Panc1 (cell line): ENCODE results near the gene SPARC. TPM values are rescaled to one million over a fixed set of nuclear protein-coding genes. Genes with fewer than 3 reads are reported as not detected.

Source experiments
- ATAC-seq: fragments of 200-7000 bp; cut with Tn5 transposase; 2 replicates; pipeline ENCODE4 v1.9.1; 2020; ENCODE audit warnings: mild to moderate bottlenecking, moderate library complexity
- BruUV-seq: library from RNA; stranded (reverse); fragments of 400-500 nt; replicated peaks from 2 replicates; lab custom pipeline; 2021; lab: Mats Ljungman, UMichigan
- CTCF ChIA-PET: fragments of 300-600 bp; sonication (Branson Sonifier 250); formaldehyde crosslinking; loops from one replicate; lab custom pipeline; 2022; ENCODE audit warnings: antibody characterized with exemption; lab: Charles Lee
- POLR2A ChIA-PET: fragments of 300-600 bp; sonication (Branson Sonifier 250); formaldehyde crosslinking; loops from one replicate; lab custom pipeline; 2022; ENCODE audit warnings: antibody characterized with exemption; lab: Charles Lee
- DNase-seq: peaks from one replicate; pipeline ENCODE4 v3.0.0-alpha.2; 2010; ENCODE audit warnings: low read depth, low spot score
- H3K27ac ChIP-seq: 2 replicates; pipeline ENCODE4 v1.5.1; 2011; ENCODE audit warnings: mild to moderate bottlenecking, low read length, inconsistent platforms
- H3K27me3 ChIP-seq: fragments of 200-500 bp; sonication (Bioruptor generic); 2 replicates; pipeline ENCODE4 v1.6.0; 2014; ENCODE audit warnings: low read length, inconsistent platforms; ENCODE audit not compliant: control insufficient read depth, insufficient read depth
- H3K36me3 ChIP-seq: fragments of 200-500 bp; sonication (Bioruptor generic); 2 replicates; pipeline ENCODE4 v1.5.1; 2014; ENCODE audit warnings: inconsistent platforms, mild to moderate bottlenecking, low read length, moderate library complexity; ENCODE audit not compliant: control insufficient read depth, insufficient read depth
- H3K4me1 ChIP-seq: 2 replicates; pipeline ENCODE4 v1.5.1; 2011; ENCODE audit warnings: inconsistent platforms, mild to moderate bottlenecking, low read length, moderate library complexity; ENCODE audit not compliant: control insufficient read depth, insufficient read depth
- H3K4me3 ChIP-seq, 2 experiments: 2 replicates each; pipeline ENCODE4 v1.5.1; 2011 to 2012; ENCODE audit warnings: low read depth in 2 of 2, low read length in 2 of 2, mild to moderate bottlenecking in 2 of 2, inconsistent platforms in 1 of 2, moderate library complexity in 1 of 2
- H3K9me3 ChIP-seq: fragments of 200-500 bp; sonication (Bioruptor generic); 2 replicates; pipeline ENCODE4 v1.5.1; 2014; ENCODE audit warnings: low read depth, mild to moderate bottlenecking, inconsistent platforms, low read length, moderate library complexity; ENCODE audit not compliant: control insufficient read depth, insufficient read depth
- POLR2AphosphoS5 ChIP-seq: IDR thresholded peaks from 2 replicates; pipeline ENCODE4 v1.6.1; 2012; ENCODE audit warnings: mild to moderate bottlenecking, low read depth, low read length, moderate library complexity
- SIN3A ChIP-seq: IDR thresholded peaks from 2 replicates; pipeline ENCODE4 v1.6.1; 2012; ENCODE audit warnings: low read depth, mild to moderate bottlenecking, low read length, moderate library complexity, borderline replicate concordance; ENCODE audit not compliant: insufficient read depth
- TCF7L2 ChIP-seq: IDR thresholded peaks from 2 replicates; pipeline ENCODE4 v1.6.1; 2011; ENCODE audit warnings: mild to moderate bottlenecking, low read depth, low read length, inconsistent platforms
- in situ Hi-C: cut with HindIII; loops from 2 replicates; pipeline ENCODE4 v1.10.0; 2016; ENCODE audit warnings: low sequenced_read_pairs, low pct_unique_long_range_greater_than_20kb
- intact Hi-C: fragments of 100-400 bp; cut with micrococcal nuclease; formaldehyde crosslinking; loops from one replicate; pipeline ENCODE4 v1.10.0; 2022; ENCODE audit not compliant: unreplicated experiment
- total RNA-seq: library from RNA; stranded (reverse); gene quantifications from one replicate; pipeline ENCODE4 v1.2.1, GENCODE V29; 2021; ENCODE audit not compliant: unreplicated experiment
- TF ChIP-seq, protein P1 (sequence below): fragments of 450-650 bp; IDR thresholded peaks from 2 replicates; pipeline ENCODE4 v1.5.1; 2017; ENCODE audit warnings: mild to moderate bottlenecking
- TF ChIP-seq, protein P2 (sequence below), 2 experiments: IDR thresholded peaks; 2 replicates each; pipeline ENCODE4 v1.6.1; 2011 to 2012; ENCODE audit warnings: low read depth in 2 of 2, control low read depth in 1 of 2, low read length in 1 of 2, mild to moderate bottlenecking in 1 of 2, moderate library complexity in 1 of 2; ENCODE audit not compliant: insufficient read depth in 1 of 2

Gene SPARC
- total RNA-seq, 1 experiment from 2014 or later = 228 TPM

DNA sequence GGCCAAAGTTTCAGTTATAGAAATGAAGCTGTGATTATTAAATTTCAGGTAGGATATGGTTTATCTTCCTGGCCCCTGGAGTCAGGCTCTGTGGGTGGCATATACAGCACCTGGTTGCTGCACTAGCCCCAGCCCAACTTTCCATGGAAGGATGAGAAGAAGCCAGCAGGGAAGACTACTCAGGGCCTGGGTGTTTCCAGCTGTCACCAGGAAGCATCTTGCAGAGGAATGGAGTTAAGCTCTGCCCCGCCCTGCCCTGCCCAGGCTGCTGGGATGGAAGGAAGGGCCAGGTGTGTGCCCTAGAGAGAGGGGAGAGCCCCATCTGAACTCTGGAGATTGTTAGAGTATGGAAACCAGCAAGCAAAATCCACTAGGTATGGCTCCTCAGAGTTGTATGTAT is 52.8 kb downstream of the SPARC start:
- no peak overlapping the region for H3K4me3 ChIP-seq

DNA sequence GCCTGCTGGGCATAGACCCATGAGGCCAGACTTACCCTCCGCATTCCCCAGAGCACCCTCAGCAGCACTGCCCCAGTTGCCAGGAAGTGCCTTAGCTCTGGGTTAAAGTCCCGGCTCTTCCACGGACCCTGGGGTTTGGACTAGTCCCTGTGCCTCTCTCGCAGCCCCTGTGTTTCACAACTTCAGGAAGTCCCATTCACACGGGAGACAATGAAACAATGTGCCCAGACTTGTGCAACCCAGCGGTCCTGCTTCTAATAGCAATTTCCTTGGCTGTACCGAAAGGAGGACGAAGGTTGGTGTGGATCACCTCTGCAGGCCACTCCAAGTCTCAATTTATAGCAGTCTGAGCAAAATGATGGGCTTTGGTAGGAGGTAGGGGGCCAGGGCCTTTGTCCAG is 53.8 kb downstream of the SPARC start:
- no peak for TF ChIP-seq POLR2AphosphoS5
- TF ChIP-seq, protein P1, sequence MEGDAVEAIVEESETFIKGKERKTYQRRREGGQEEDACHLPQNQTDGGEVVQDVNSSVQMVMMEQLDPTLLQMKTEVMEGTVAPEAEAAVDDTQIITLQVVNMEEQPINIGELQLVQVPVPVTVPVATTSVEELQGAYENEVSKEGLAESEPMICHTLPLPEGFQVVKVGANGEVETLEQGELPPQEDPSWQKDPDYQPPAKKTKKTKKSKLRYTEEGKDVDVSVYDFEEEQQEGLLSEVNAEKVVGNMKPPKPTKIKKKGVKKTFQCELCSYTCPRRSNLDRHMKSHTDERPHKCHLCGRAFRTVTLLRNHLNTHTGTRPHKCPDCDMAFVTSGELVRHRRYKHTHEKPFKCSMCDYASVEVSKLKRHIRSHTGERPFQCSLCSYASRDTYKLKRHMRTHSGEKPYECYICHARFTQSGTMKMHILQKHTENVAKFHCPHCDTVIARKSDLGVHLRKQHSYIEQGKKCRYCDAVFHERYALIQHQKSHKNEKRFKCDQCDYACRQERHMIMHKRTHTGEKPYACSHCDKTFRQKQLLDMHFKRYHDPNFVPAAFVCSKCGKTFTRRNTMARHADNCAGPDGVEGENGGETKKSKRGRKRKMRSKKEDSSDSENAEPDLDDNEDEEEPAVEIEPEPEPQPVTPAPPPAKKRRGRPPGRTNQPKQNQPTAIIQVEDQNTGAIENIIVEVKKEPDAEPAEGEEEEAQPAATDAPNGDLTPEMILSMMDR = no peak
- TF ChIP-seq SIN3A = no peak
- TF ChIP-seq, protein P2, sequence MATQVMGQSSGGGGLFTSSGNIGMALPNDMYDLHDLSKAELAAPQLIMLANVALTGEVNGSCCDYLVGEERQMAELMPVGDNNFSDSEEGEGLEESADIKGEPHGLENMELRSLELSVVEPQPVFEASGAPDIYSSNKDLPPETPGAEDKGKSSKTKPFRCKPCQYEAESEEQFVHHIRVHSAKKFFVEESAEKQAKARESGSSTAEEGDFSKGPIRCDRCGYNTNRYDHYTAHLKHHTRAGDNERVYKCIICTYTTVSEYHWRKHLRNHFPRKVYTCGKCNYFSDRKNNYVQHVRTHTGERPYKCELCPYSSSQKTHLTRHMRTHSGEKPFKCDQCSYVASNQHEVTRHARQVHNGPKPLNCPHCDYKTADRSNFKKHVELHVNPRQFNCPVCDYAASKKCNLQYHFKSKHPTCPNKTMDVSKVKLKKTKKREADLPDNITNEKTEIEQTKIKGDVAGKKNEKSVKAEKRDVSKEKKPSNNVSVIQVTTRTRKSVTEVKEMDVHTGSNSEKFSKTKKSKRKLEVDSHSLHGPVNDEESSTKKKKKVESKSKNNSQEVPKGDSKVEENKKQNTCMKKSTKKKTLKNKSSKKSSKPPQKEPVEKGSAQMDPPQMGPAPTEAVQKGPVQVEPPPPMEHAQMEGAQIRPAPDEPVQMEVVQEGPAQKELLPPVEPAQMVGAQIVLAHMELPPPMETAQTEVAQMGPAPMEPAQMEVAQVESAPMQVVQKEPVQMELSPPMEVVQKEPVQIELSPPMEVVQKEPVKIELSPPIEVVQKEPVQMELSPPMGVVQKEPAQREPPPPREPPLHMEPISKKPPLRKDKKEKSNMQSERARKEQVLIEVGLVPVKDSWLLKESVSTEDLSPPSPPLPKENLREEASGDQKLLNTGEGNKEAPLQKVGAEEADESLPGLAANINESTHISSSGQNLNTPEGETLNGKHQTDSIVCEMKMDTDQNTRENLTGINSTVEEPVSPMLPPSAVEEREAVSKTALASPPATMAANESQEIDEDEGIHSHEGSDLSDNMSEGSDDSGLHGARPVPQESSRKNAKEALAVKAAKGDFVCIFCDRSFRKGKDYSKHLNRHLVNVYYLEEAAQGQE (IDR thresholded peaks at IDR 0.05; ENCODE audit: insufficient read depth in 1 of 2, low read depth in 2 of 2, low read length in 1 of 2) = no peak
- no peak for TF ChIP-seq TCF7L2

More for the DNA sequence above, 52.8 kb downstream of the SPARC start:
- Histone ChIP-seq H3K36me3 (no peaks in the 10 kb centered on the region), H3K27ac (no peak overlapping the region), H3K4me1 (no peaks in the 10 kb centered on the region), H3K27me3 (peaks cover 7% of the 10 kb centered on the region; the same call in 1 of the 2 replicates), H3K9me3 (no peaks in the 10 kb centered on the region)
- TF ChIP-seq, protein P2 (IDR thresholded peaks at IDR 0.05; ENCODE audit: insufficient read depth in 1 of 2, low read depth in 2 of 2, low read length in 1 of 2) = no peak
- no peak for TF ChIP-seq POLR2AphosphoS5
- TF ChIP-seq, protein P1 = no peak
- no peak for TF ChIP-seq SIN3A
- no peak for TF ChIP-seq TCF7L2
- in situ Hi-C loops = no loop called here
- CTCF ChIA-PET = no interaction called here
- BruUV-seq = no TSS peak
- ATAC-seq (no peak), DNase-seq (no peak)
- POLR2A ChIA-PET = no interaction called here
- intact Hi-C loops = no loop called here

More for the DNA sequence above, 53.8 kb downstream of the SPARC start:
- H3K4me3 ChIP-seq = no peak overlapping the region
- ATAC-seq (no peak), DNase-seq (no peak)
- POLR2A ChIA-PET = interaction anchor here (0.6 kb wide), 1 partner anchor 15 kb away, joined by 9 read pairs; no protein-coding TSS in a partner anchor
- no TSS peak for BruUV-seq
- no peaks in the 10 kb centered on the region for H3K36me3 ChIP-seq
- intact Hi-C loops = no loop called here
- in situ Hi-C loops = no loop called here
- no peak overlapping the region for H3K27ac ChIP-seq
- no peaks in the 10 kb centered on the region for H3K4me1 ChIP-seq
- CTCF ChIA-PET = no interaction called here
- H3K27me3 ChIP-seq = peaks cover 7% of the 10 kb centered on the region; the same call in 1 of the 2 replicates
- H3K9me3 ChIP-seq = no peaks in the 10 kb centered on the region
